Retina (tissue), 1 donor: ENCODE data around the gene TXNDC11.
A peak's percentile ranks its signal among the peaks of the same experiment; 100 is the strongest.

ENCODE experiments used
- DNase-seq: peaks from one replicate; pipeline ENCODE4 v3.0.0-alpha.2; 2016

The TXNDC11 gene

DNA sequence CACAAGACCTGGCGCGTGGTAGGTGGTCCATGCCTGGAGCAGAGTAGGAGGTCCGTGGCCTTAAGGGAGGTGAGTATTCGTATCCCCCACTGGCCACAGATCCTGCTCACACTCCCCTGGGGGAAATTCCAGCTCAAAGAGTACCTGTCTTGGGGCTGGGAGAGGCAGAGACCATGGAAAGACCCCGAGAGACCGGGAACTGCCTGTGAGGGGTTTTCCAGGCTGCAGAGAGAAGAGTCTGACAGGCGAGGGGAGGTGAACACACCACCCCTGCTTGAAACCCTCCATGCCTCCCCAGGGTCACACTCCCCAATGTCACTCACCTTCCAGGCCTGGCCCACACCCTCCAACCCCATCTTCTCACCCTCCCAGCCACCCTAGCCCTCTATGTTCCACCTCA is 87.0 kb downstream of the TXNDC11 start:
- no peak for DNase-seq

DNA sequence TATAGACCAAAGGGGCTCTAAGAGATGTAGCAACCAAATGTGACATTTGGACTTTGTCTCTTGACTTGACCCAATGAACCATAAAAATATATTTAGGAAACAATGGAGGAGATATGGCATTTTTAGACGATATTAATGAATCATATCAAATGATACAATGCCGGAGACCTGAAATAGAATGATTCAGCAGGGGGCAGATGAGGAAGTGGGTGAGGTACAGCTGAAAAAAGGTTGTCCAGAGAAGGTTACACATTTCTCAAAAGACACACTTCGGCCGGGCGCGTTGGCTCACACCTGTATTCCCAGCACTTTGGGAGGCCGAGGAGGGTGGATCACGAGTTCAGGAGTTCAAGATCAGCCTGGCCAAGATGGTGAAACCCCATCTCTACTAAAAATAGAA is 90.9 kb downstream of the TXNDC11 start:
- no peak for DNase-seq

DNA sequence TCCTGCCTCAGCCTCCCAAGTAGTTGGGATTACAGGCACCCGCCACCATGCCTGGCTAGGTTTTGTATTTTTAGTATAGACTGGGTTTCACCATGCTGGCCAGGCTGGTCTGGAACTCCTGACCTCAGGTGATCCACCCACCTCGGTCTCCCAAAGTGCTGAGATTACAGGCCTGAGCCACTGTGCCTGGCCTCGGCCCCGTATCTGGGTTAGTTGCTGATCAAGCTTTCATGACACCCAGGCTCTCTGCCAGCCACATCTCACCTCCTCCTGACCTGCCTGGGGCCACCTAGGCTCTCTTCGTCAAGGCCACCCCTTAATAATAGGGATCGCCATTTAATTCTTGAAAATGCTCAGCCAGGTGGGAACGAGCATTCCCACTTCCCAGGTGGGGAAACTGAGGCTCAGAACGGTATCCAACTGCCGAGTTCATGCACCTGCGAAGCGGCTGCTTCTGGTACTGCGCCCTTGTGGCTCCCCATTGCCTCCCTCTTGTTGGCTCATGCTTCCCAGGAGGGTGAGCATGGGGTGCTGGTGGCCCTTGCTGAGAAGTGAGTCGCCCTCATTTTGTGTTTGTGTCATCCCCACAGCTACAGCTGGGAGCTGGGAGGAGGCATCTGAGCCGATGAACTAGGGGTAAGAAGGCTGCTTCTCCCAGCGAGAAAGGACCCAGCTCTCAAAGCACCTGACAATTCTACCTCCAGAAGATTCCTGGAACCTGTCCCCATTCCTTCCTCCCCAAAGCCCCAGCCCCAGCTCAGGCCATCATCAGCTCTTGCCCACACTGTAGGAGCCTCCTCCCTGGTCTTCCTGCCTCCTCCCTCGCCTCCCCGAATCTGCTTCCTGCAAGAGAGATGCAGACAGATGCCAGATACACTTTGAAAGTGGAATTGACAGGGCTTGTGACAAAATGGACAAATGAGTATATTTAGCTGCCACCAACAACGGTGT is 91.7 kb downstream of the TXNDC11 start:
- DNase-seq = no peak

DNA sequence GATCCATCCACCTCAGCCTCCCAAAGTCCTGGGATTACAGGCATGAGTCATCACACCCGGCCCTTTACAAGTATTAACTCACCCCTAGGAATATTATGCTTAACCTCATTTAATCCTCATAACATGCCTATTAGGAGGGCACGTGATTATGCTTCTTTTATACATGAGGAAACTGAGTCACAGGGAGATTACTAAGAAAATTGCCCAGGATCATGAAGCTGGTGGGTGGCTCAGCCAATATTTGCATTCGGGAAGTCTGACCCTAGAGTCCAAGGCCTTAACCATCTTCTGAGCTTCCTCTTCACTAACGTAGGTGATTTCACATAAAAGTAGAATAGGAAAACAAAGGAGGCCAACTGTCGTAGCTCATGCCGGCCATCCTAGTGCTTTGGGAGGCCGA is 93.4 kb downstream of the TXNDC11 start:
- no peak for DNase-seq

DNA sequence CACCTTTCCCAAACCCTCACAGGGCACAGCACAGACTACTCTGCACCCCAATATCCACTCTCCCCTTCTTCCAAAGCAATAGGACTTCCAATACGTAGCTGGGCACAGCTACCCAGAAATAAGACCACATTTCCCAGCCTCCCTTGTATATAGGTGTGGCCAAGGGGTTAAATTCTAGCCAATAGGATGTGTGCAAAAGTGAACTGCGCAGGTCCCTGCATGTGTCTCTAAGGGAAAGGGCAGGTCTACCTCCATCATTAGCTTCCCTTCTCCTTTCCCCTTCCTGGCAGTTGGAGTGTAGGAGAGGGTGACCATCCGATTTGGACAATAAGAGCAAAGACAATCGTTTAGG is 99.9 kb downstream of the TXNDC11 start:
- DNase-seq = no peak

DNA sequence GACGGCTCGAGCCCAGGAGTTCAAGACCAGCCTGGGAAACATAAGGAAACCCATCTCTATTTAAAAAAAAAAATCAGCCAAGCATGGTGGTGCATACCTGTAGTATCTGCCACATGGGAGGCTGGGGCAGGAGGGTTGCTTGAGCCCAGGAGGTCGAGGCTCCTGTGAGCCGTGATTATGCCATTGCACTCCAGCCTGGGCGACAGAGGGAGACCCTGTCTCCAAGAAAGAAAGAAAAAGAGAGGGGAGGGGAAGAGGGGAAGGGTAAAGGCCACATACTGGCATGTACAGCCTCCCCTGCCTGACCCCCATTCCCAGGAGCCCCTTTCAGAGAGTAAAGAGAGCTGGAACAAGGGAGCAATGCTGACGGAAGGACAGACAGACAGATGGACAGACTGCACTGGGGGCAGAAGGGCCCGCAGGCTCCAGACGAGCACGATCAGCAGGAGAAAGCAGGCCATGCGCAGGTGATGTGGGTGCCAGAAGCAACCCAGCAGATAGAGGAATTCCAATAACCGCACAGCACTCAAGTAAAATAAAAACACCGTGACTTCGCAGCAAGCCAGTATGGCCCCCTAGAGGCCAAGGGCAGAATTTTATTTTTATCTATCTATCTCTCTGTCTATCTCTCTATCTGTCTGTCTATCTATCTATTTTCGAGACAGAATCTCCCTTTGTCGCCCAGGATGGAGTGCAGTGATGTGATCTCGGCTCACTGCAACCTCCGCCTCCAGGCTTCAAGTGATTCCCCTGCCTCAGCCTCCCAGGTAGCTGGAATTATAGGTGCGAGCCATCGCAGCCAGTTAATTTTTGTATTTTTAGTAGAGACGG is 101.5 kb downstream of the TXNDC11 start:
- DNase-seq = peak; percentile 56

DNA sequence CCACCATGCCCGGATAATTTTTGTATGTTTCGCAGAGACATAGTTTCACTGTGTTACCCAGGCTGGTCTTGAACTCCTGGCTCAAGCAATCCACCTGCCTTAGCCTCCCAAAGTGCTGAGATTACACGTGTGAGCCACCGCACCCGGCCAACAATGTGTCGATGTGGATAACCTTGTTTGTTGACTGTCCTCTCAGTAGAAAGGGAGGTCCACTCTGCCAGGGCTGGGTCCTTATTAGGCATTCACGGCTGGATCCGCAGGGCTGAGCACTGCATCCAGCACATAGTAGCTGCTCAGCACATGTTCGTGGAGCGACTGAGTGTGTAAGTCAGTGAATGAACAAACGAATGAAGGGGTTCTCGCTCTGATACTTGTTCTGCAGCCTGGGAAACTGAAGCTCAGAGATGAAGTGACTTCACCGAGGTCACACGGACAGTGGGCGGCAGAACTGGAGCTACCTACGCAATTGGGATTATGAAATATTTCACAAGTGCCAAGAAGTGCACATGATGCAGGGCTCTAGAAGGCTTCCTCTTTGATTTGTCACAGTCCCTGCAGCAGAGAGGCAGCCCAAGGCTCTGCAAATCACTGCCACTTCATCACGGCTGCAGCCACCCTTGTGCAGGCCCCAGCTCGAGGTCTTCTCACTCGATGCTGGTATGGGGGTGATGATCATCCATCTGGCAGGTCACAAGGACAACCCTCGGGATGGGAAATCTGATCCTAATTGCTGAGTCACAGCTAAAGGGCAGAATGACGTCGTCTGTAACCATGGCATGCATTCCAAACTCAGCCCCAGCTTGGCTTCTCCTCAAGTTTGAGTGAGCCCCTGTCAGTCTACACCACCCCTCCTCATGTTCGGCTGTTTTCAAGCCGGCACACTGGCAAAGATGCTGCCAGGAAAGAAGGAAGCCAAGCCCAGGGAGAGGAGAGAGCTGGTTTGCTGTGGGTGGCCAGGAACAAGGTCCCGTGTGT is 102.4 kb downstream of the TXNDC11 start:
- peak; percentile 39 for DNase-seq

DNA sequence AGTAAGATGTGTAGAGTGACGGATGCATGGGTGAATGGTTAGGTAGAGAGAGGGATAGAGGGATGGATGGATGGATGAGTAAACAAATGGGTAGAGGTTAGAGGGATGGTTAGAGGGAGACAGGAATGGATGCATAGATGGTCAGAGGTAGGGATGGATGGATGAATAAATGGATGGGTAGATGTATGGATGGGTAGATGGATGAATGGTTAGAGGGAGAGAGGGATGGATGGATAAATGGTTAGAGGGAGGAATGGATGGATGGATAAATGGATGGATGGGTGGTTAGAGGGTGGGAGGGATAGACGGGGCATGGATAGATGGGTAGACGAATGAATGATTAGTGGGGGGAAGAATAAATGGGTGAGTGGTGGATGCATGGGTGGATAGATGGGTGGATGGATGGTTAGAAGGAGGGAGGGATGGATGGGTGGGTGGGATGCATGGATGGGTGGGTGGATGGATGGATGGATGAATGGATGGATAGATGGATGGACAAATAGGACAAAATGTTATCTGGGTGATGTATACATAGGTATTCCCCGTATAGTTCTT is 103.6 kb downstream of the TXNDC11 start:
- no peak for DNase-seq

DNA sequence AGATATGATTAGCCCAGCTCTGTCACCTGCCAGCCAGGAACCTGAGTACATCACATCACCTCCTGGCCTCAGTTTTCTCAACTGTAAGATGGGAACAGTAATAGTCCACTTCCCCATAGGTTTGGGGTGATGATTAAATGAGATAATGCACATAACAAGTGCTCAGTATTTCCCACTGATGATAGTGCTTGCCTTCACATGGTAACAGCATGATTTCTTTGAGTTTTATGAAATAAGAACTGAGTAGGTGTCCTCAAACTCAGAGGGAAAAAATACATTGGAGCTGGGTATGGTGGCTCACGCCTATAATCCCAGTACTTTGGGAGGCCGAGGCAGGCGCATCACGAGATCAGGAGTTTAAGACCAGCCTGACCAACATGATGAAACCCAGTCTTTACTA is 104.5 kb downstream of the TXNDC11 start:
- DNase-seq = no peak

DNA sequence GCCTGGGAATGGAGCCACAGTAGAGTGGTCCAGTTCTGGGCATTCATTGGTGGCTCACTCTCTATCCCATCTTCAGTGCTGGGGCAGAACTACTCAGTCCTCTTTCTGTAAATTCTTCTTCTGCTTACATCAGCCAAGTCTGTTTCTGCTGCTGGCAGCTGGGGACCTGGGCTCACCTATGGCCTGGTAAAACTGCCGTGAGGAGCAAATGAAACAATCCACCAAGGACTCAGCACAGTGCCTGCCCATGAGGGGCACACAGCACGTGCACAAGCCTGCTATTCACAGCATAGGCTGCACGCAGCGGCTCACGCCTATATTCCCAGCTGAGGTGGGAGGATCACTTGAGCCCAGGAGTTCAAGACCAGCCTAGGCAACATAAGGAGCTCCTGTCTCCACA is 105.3 kb downstream of the TXNDC11 start:
- DNase-seq = no peak

DNA sequence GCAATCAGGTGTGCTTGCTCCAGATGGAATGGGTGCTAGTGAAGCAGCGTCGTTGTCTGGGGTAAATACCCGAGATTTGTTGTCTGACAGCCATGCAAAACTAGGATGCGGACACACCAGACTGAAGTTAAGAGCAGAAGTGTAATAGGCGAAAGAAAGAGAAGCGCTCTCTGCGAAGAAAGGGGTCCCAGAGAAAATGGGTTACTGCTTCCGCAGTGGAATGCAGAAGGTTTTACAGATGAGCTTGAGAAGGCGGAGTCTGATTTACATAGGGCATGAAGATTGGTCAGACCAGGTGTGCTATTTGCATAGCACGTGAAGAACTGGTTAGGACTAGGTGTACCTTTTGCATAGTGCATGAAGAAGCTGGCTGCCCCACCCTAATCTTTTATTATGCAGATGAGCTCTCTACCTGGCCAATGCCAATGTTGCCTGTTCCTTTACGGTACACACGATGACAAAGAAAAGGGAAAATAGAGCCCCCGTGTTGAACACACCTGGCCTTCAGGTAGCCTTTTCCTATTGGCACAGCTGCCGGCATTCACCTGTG is 106.4 kb downstream of the TXNDC11 start:
- no peak for DNase-seq

DNA sequence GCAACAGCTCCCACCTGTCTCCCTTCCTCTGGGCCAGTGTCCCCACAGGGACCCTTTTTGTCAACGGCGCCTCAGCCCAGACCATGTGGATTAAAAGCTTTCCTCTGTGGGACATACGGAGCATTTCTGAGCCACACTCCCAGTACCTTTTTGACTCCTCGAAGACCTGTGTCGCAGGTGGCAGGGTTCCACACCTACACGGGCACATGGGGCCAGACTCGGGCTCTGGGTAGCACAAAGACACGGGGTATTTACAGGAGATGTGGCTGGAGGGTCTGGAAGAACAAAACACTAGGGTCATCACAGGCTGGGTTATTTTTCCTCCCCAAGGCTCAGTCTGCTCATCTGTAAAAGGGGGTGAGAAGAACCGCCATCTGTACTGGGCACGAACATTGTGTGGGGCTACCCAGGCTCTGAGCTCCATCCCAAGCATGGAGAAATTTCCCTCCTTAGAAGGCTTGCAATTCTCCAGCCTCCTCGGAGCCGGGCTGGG is 106.9 kb downstream of the TXNDC11 start:
- DNase-seq = no peak

DNA sequence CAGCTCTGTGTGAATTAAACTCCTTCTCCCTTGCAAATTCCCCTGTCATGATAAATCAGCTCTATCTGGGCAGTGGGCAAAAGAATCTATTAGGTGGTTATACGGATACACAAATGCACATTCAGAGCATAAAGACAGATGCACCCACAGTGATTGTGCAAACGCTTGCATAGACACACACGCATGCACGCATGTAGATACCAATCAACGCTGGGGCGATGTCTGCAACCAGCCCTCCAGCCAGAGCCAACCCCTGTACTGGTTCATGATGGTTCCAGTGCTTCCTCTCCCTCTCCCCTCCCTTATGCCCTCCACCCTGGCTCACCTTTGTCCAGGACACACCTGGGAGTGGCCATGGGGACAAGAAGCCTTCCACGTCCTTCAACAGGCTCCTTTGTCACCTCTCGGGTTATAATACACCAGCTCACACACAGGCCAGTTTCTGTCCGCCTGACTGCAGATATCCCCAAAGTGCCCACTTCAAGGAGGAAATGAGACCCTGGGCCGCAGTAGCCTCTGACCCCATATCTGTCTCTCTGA is 107.5 kb downstream of the TXNDC11 start:
- DNase-seq = no peak

DNA sequence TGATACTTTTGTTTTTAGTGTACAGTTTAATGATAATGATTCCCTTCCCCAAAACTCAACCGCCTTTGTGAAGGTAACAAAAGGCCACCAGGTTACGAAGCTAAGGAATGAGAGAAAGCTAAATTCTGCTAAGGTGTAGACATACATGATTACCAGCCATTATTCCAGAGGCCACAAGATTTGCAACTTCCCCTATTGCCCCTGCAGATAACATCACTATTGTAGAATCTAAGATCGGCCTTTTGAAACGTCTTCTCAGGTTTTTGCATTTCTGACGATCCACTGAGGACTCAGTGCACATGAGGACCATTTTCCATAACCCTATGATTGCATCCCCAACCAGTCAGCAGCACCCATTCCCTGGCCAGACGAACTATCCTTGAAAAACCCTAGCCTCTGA is 108.3 kb downstream of the TXNDC11 start:
- no peak for DNase-seq

DNA sequence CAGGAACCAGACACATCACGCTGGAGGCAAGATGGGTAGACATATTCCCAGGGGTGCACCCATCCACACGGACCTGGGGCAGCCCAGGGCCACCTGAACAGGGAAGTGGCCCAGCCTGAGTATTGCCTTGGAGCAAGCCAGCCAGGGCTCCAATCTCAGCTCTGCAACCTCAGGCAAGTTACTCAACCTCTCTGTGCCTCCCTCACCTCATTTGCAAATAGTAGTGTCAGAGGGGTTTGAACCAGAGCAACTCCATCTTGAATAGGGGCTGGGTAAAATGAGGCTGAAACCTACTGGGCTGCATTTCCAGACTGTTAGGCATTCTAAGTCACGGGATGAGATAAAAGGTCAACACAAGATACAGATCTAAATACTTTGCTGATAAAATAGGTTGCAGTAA is 109.5 kb downstream of the TXNDC11 start:
- DNase-seq = no peak

DNA sequence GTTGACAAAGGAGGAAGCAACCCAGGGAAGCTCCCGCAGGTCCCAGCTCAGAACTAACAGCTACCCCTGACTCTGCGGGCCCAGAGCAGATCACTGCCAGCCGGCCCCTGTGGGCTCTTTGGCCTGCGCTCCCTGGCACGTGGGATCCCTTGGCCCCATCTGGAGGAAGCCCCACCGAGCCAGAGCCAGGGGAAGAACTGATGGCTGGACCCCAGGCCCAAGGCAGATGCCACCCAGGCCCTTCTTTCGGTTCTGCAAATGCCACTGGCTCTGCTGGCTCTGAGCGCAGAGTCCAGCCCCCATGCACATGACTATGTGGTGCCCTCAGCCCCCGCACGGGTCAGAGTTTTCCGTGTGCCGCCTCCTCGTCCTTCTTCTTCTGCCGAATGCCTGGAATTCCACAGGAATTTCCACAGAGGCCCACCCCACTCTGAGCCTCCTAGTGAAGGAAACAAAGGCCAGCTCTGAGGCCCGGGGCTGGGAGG is 110.2 kb downstream of the TXNDC11 start:
- peak; percentile 53 for DNase-seq

DNA sequence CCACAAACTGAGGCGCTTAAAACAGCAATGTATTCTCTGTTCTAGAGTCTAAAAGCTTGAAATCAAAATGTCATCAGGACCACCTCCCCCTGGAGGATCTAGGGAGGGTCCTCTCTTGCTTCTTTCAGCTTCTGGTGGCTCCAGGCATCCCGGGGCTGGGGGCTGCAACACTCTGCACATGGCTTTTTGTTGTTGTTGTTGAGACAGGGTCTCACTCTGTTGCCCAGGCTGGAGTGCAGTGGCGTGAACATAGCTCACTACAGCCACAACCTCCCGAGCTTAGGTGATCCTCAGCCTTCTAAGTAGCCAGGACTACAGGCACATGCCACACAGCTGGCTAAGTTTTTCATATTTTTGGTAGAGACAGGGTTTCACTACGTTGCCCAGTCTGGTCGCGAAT is 111.4 kb downstream of the TXNDC11 start:
- no peak for DNase-seq

DNA sequence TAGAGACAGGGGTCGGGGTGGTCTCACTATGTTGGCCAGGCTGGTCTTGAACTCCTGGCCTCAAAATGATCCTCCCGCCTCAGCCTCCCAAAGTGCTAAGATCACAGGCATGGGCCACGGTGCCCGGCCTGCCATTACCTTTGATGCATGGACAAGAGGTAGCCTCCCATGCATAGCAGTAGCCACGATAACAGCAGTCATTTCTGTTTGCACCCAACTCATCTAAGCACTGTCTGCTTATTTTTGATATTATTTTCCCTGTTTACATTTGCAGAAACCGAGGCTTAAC is 111.9 kb downstream of the TXNDC11 start:
- no peak for DNase-seq

DNA sequence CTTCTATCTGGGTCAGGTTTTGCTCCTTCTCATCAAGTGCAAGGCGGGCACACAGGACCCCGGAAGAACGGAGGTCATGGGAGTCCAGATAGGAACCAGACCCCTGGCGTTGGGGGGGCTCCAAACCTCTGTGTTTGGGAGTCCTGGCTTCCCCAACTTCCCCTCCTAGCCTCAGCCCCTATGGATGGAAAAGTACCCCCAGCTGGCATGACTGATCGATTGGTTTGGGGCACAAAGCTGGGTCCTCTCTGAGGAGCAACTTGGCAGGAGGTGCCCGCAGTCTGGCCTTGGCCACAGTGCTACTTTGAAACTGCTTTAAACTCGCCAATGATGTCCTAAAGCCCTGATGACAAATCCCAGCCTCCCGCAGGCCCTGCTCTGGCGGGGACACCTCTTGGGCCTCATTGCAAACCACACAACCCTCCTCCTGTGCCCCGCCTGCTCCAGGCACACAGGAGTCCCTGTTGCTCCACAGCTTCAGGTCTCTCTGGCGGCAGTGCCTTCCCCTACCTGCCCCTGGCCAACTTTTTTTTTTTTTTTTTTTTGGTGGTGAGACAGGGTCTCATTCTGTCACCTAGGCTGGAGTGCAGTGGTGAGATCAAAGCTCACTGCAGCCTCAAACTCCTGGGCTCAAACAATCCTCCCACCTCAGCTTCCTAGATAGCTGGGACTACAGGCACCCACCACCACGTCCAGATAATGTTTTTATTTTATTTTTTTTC is 112.5 kb downstream of the TXNDC11 start:
- DNase-seq = no peak
